H9 (cell line): ENCODE data around the gene BCAS1. TPM values are rescaled to one million over a fixed set of nuclear protein-coding genes. Genes with fewer than 3 reads are reported as not detected.

ENCODE experiments used
- DNase-seq: peaks from one replicate; pipeline ENCODE4 v3.0.0-alpha.2; 2017
- H2AFZ ChIP-seq: one replicate; pipeline ENCODE4 v1.6.1; 2013; ENCODE audit warnings: mild to moderate bottlenecking, low read length, control low read depth, moderate library complexity
- H2AK5ac ChIP-seq: 2 replicates; pipeline ENCODE4 v1.6.1; 2013; ENCODE audit warnings: low read length, control low read depth, mixed read lengths; ENCODE audit not compliant: insufficient read length
- H2BK120ac ChIP-seq: one replicate; pipeline ENCODE4 v1.6.1; 2013; ENCODE audit warnings: low read depth, mild to moderate bottlenecking, low read length, control low read depth, inconsistent platforms; ENCODE audit not compliant: poor library complexity, severe bottlenecking
- H2BK12ac ChIP-seq: 2 replicates; pipeline ENCODE4 v1.6.1; 2013; ENCODE audit warnings: low read length, control low read depth, mixed read lengths, low read depth; ENCODE audit not compliant: insufficient read length
- H2BK15ac ChIP-seq: 2 replicates; pipeline ENCODE4 v1.6.1; 2013; ENCODE audit warnings: low read depth, low read length, control low read depth
- H2BK20ac ChIP-seq: one replicate; pipeline ENCODE4 v1.6.1; 2013; ENCODE audit warnings: low read depth, mild to moderate bottlenecking, low read length, control low read depth, inconsistent platforms; ENCODE audit not compliant: poor library complexity, severe bottlenecking
- H2BK5ac ChIP-seq: 2 replicates; pipeline ENCODE4 v1.6.1; 2013; ENCODE audit warnings: low read length, control low read depth, mixed read lengths; ENCODE audit not compliant: insufficient read length
- H3K14ac ChIP-seq: 2 replicates; pipeline ENCODE4 v1.6.1; 2013; ENCODE audit warnings: low read length, control low read depth; ENCODE audit not compliant: insufficient read depth
- H3K18ac ChIP-seq: 2 replicates; pipeline ENCODE4 v1.6.1; 2013; ENCODE audit warnings: low read depth, mild to moderate bottlenecking, mixed read lengths, low read length, control low read depth; ENCODE audit not compliant: insufficient read length
- H3K23ac ChIP-seq: 2 replicates; pipeline ENCODE4 v1.6.1; 2013; ENCODE audit warnings: low read length, control low read depth, mixed read lengths, low read depth; ENCODE audit not compliant: insufficient read length
- H3K23me2 ChIP-seq: 2 replicates; pipeline ENCODE4 v1.6.1; 2013; ENCODE audit warnings: low read depth, mild to moderate bottlenecking, mixed read lengths, low read length, control low read depth; ENCODE audit not compliant: insufficient read length, poor library complexity, severe bottlenecking
- H3K27ac ChIP-seq: 2 replicates; pipeline ENCODE4 v1.5.1; 2013; ENCODE audit warnings: low read length, control low read depth, mixed read lengths, low read depth; ENCODE audit not compliant: insufficient read length
- H3K27me3 ChIP-seq: 2 replicates; pipeline ENCODE4 v1.6.1; 2013; ENCODE audit warnings: low read length, control low read depth, inconsistent platforms; ENCODE audit not compliant: insufficient read depth
- H3K4ac ChIP-seq: 2 replicates; pipeline ENCODE4 v1.6.1; 2013; ENCODE audit warnings: low read depth, mild to moderate bottlenecking, control low read depth, inconsistent platforms, low read length, moderate library complexity
- H3K4me1 ChIP-seq: 2 replicates; pipeline ENCODE4 v1.6.1; 2013; ENCODE audit warnings: low read length, control low read depth, inconsistent platforms; ENCODE audit not compliant: insufficient read depth
- H3K4me2 ChIP-seq: 2 replicates; pipeline ENCODE4 v1.6.1; 2013; ENCODE audit warnings: low read length, control low read depth, mixed read lengths; ENCODE audit not compliant: insufficient read length, insufficient read depth
- H3K56ac ChIP-seq: 2 replicates; pipeline ENCODE4 v1.6.1; 2013; ENCODE audit warnings: low read depth, mild to moderate bottlenecking, mixed read lengths, low read length, control low read depth; ENCODE audit not compliant: insufficient read length
- H3K79me1 ChIP-seq: 2 replicates; pipeline ENCODE4 v1.6.1; 2013; ENCODE audit warnings: low read depth, mild to moderate bottlenecking, moderate library complexity, low read length, control low read depth, inconsistent platforms; ENCODE audit not compliant: insufficient read depth, poor library complexity, severe bottlenecking
- H3K79me2 ChIP-seq: 2 replicates; pipeline ENCODE4 v1.6.1; 2013; ENCODE audit warnings: low read length, control low read depth, inconsistent platforms; ENCODE audit not compliant: insufficient read depth
- H3K9ac ChIP-seq: 2 replicates; pipeline ENCODE4 v1.6.1; 2013; ENCODE audit warnings: low read length, control low read depth, mixed read lengths; ENCODE audit not compliant: insufficient read length; ENCODE audit errors: extremely low read depth
- H3K9me3 ChIP-seq: one replicate; pipeline ENCODE4 v1.6.1; 2013; ENCODE audit warnings: low read depth, low read length, inconsistent platforms; ENCODE audit not compliant: control insufficient read depth
- H3T11ph ChIP-seq: one replicate; pipeline ENCODE4 v1.6.1; 2013; ENCODE audit warnings: mild to moderate bottlenecking, low read length, control low read depth, inconsistent platforms
- H4K20me1 ChIP-seq: one replicate; pipeline ENCODE4 v1.6.1; 2013; ENCODE audit not compliant: control insufficient read depth, insufficient read length, insufficient read depth
- H4K5ac ChIP-seq: 2 replicates; pipeline ENCODE4 v1.6.1; 2013; ENCODE audit warnings: low read depth, mild to moderate bottlenecking, mixed read lengths, low read length, control low read depth; ENCODE audit not compliant: insufficient read length
- H4K8ac ChIP-seq: replicated peaks from 2 replicates; pipeline ENCODE4 v1.6.1; 2013; ENCODE audit warnings: low read length, control low read depth, mixed read lengths, low read depth; ENCODE audit not compliant: insufficient read length
- H4K91ac ChIP-seq: 2 replicates; pipeline ENCODE4 v1.6.1; 2013; ENCODE audit warnings: low read depth, mild to moderate bottlenecking, moderate library complexity, mixed read lengths, low read length, control low read depth; ENCODE audit not compliant: insufficient read length
- H3K27ac Mint-ChIP-seq, 3 experiments: 2 replicates in 2 of 3; 3 replicates in 1 of 3; pipeline ENCODE4 v1.8.0; 2020 to 2021; ENCODE audit warnings: mixed read lengths in 3 of 3, mild to moderate bottlenecking in 1 of 3, moderate library complexity in 1 of 3
- H3K27me3 Mint-ChIP-seq: 2 replicates; pipeline ENCODE4 v1.8.0; 2021; ENCODE audit warnings: low read depth, mild to moderate bottlenecking, moderate library complexity, mixed read lengths
- H3K36me3 Mint-ChIP-seq, 3 experiments: 2 replicates in 2 of 3; 3 replicates in 1 of 3; pipeline ENCODE4 v1.8.0; 2020 to 2021; ENCODE audit warnings: low read depth in 3 of 3, mixed read lengths in 3 of 3; ENCODE audit not compliant: insufficient read depth in 1 of 3
- H3K4me1 Mint-ChIP-seq, 2 experiments: 2 replicates each; pipeline ENCODE4 v1.8.0; 2020; ENCODE audit warnings: mixed read lengths in 2 of 2
- H3K4me3 Mint-ChIP-seq, 2 experiments: 2 replicates in 1 of 2; 3 replicates in 1 of 2; pipeline ENCODE4 v1.8.0; 2020 to 2021; ENCODE audit warnings: mild to moderate bottlenecking in 2 of 2, mixed read lengths in 2 of 2, moderate library complexity in 1 of 2
- H3K9me3 Mint-ChIP-seq, 2 experiments: 2 replicates in 1 of 2; 3 replicates in 1 of 2; pipeline ENCODE4 v1.8.0; 2020; ENCODE audit warnings: mild to moderate bottlenecking in 2 of 2, mixed read lengths in 2 of 2, moderate library complexity in 1 of 2
- CTCF ChIP-seq: fragments of 200-600 bp; sonication (generic); conservative IDR thresholded peaks from 3 replicates; pipeline ENCODE4 v1.8.0; 2021; ENCODE audit warnings: antibody characterized with exemption, mild to moderate bottlenecking
- WGBS: extraction: QIAGEN DNeasy Blood & Tissue Kit; methylation state at CpG from one replicate; pipeline ENCODE4 v1.1.7; 2013; ENCODE audit warnings: missing lambda C conversion rate, low lambda C conversion rate, mixed read lengths; ENCODE audit not compliant: insufficient read length; ENCODE audit errors: extremely low coverage; 5-methylcytosine and 5-hydroxymethylcytosine counted together
- total RNA-seq: library from RNA; stranded (reverse); gene quantifications from 2 replicates; pipeline ENCODE4 v1.2.1, GENCODE V29; 2021

The BCAS1 gene
- total RNA-seq, 1 experiment from 2014 or later = 0.15 TPM

- H2BK120ac ChIP-seq = no peak overlapping the region
- H2BK20ac ChIP-seq = no peak overlapping the region
- no peak overlapping the region for H3K4ac ChIP-seq
- no peak overlapping the region for H3K23ac ChIP-seq
- no peaks in the 10 kb centered on the region for H4K20me1 ChIP-seq
- no peaks in the 10 kb centered on the region for H3K23me2 ChIP-seq
- TF ChIP-seq CTCF = no peak
- Mint-ChIP-seq H3K4me1 (no peaks in the 10 kb centered on the region), H3K4me3 (no peak overlapping the region), H3K27me3 (no peaks in the 10 kb centered on the region), H3K27ac (no peak overlapping the region), H3K36me3 (no peaks in the 10 kb centered on the region), H3K9me3 (peaks cover 0 to 2% of the 10 kb centered on the region in 2 experiments; a peak in 1 of 5 replicates)
- no peak overlapping the region for H2BK12ac ChIP-seq
- H3K9ac ChIP-seq = no peak overlapping the region
- H2AK5ac ChIP-seq = no peak overlapping the region
- no peaks in the 10 kb centered on the region for H3K27me3 ChIP-seq
- no peak overlapping the region for H3T11ph ChIP-seq
- H4K8ac ChIP-seq = no peak overlapping the region
- no peak overlapping the region for H2BK5ac ChIP-seq
- no peaks in the 10 kb centered on the region for H3K79me2 ChIP-seq
- no peak overlapping the region for H4K5ac ChIP-seq
- H3K14ac ChIP-seq = no peak overlapping the region
- no peak overlapping the region for H4K91ac ChIP-seq
- no peak overlapping the region for H3K18ac ChIP-seq
- H2BK15ac ChIP-seq = no peak overlapping the region
- no peak overlapping the region for H3K4me2 ChIP-seq
- no peak overlapping the region for H3K27ac ChIP-seq
- H3K56ac ChIP-seq = no peak overlapping the region
- 0 out of 2 replicates have a peak, but pooled peaks cover under 1% of the 10 kb centered on the region for H3K4me1 ChIP-seq
- no peaks in the 10 kb centered on the region for H3K79me1 ChIP-seq
- H2AFZ ChIP-seq = no peak overlapping the region
- no peaks in the 10 kb centered on the region for H3K9me3 ChIP-seq
- no CpG with 5 or more reads among the region's 5 CpGs for WGBS
- DNase-seq = no peak
Observed at GRCh38 chr20:53966774-53967398, 103.5 kb downstream of the BCAS1 start.
